ENCODE results near the gene CLASP2. TPM values are rescaled to one million over a fixed set of nuclear protein-coding genes. Genes with fewer than 3 reads are reported as not detected.

Gene CLASP2
- total RNA-seq, 1 donor from 2014 or later = 52.8 TPM

DNA sequence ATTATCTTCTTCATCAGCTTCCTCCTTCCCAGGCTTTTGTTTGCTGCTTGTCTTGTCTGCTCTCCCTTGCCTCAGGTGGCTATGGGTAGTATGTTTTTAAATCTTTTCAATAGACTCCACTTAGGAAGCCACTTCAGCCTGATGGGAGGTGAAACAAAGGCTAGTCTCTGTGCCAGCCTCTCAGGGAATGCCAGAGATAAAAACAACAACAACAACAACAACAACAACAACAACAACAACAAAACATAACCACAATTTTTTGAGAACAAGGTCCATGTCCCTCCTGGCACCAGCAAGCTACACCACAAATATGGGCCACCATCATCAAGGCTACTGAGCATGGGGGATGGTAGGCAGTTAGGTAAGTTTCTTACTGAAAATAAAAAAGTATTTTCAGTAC lies 213.0 kb downstream of the CLASP2 start:
- Mint-ChIP-seq H3K27ac (ENCODE audit: unreplicated experiment) (no peak overlapping the region), H3K27me3 (ENCODE audit: low read depth) (no peaks in the 10 kb centered on the region), H3K36me3 (ENCODE audit: low read depth) (peaks cover 22% of the 10 kb centered on the region), H3K9me3 (ENCODE audit: low read depth) (peaks cover 7% of the 10 kb centered on the region), H3K4me3 (ENCODE audit: unreplicated experiment) (no peak overlapping the region), H3K4me1 (ENCODE audit: low read depth) (no peaks in the 10 kb centered on the region)
- no peak for DNase-seq (ENCODE audit: low spot score)
- no peak for TF ChIP-seq CTCF (IDR thresholded peaks at IDR 0.05)

DNA sequence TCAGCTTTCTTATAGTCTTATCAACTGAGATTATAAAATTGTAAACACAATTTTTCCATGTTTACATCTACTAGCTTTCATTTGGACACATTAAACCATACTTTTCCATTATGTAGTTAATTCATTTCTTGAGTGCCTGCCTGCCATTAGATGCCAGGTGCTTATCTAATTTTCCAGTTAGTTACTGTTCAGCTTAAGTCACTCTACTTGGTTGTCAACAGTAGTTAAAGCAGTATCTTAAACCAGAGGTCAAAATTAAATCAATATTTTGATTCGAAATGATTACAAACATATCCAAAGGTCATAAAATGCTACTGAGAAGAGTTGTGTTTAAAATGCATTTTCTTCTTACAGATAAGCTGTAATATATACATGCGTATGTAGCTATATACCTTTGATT lies 221.6 kb downstream of the CLASP2 start:
- no peak for TF ChIP-seq CTCF (IDR thresholded peaks at IDR 0.05)
- no peaks in the 10 kb centered on the region for H3K4me1 Mint-ChIP-seq (ENCODE audit: low read depth)
- H3K9me3 Mint-ChIP-seq (ENCODE audit: low read depth) = no peaks in the 10 kb centered on the region
- no peak for DNase-seq (ENCODE audit: low spot score)
- no peaks in the 10 kb centered on the region for H3K27me3 Mint-ChIP-seq (ENCODE audit: low read depth)
- H3K4me3 Mint-ChIP-seq (ENCODE audit: unreplicated experiment) = no peak overlapping the region
- H3K27ac Mint-ChIP-seq (ENCODE audit: unreplicated experiment) = no peak overlapping the region
- H3K36me3 Mint-ChIP-seq (ENCODE audit: low read depth) = peaks cover 6% of the 10 kb centered on the region

GRCh38 chr3:33491721-33492120 lies 226.3 kb downstream of the CLASP2 start:
- TF ChIP-seq CTCF (IDR thresholded peaks at IDR 0.05) = no peak

DNA sequence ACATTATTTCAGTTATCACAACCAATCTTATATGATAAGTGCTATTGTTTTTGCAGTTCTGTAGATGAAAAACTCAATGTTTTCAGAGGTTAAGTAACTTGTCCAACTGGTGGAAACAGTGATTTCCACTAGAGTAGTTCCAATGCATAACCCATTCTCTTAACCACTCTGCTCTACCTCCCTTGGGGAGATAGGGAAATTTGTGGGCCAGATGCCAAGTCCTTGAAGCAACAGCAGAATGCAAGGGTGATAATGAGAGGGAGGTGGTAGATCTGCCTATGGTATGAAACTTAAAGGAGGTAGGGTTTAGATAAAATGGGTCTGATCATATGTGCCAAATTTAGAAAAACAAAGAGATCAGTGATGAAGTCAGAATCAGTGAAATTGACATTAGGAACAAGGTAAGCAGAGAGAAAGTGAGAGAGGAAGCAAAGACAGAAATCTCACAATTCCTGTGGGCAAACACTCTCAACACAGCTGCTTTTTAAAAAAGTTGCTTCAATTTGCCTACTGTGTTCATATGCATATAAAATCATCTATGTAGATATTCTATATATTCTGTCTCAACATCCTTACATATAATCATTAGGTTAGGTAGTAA lies 227.3 kb downstream of the CLASP2 start:
- no peaks in the 10 kb centered on the region for H3K27me3 Mint-ChIP-seq (ENCODE audit: low read depth)
- peaks cover 6% of the 10 kb centered on the region for H3K4me1 Mint-ChIP-seq (ENCODE audit: low read depth)
- no peaks in the 10 kb centered on the region for H3K36me3 Mint-ChIP-seq (ENCODE audit: low read depth)
- TF ChIP-seq CTCF (IDR thresholded peaks at IDR 0.05) = no peak
- DNase-seq (ENCODE audit: low spot score) = no peak
- H3K9me3 Mint-ChIP-seq (ENCODE audit: low read depth) = no peaks in the 10 kb centered on the region
- H3K27ac Mint-ChIP-seq (ENCODE audit: unreplicated experiment) = no peak overlapping the region
- H3K4me3 Mint-ChIP-seq (ENCODE audit: unreplicated experiment) = no peak overlapping the region

More at GRCh38 chr3:33491721-33492120, 226.3 kb downstream of the CLASP2 start:
- Mint-ChIP-seq H3K4me1 (ENCODE audit: low read depth) (peaks cover 6% of the 10 kb centered on the region), H3K9me3 (ENCODE audit: low read depth) (no peaks in the 10 kb centered on the region), H3K27ac (ENCODE audit: unreplicated experiment) (no peak overlapping the region), H3K27me3 (ENCODE audit: low read depth) (no peaks in the 10 kb centered on the region), H3K36me3 (ENCODE audit: low read depth) (no peaks in the 10 kb centered on the region), H3K4me3 (ENCODE audit: unreplicated experiment) (no peak overlapping the region)
- no peak for DNase-seq (ENCODE audit: low spot score)

DNA sequence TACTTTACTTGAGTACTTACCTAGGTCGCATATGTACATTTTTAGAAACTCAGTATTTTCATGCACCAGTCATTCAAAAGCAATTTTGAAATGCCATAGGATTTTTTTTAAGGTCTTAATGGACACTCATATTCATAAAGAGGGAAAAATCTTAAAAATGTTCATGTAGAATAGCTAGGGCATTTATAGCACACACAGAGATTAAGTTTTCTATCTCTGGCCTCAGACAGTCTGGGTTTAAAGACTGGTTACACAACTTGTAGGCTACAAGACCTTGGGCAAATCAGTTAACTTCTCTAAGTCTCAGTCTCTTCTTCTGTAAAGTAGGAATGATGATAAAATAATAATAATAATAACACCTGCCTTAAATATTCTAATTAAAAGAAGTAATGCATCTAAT lies 229.4 kb downstream of the CLASP2 start:
- no peaks in the 10 kb centered on the region for H3K36me3 Mint-ChIP-seq (ENCODE audit: low read depth)
- no peaks in the 10 kb centered on the region for H3K9me3 Mint-ChIP-seq (ENCODE audit: low read depth)
- no peak for TF ChIP-seq CTCF (IDR thresholded peaks at IDR 0.05)
- no peak overlapping the region for H3K27ac Mint-ChIP-seq (ENCODE audit: unreplicated experiment)
- no peak for DNase-seq (ENCODE audit: low spot score)
- peaks cover 6% of the 10 kb centered on the region for H3K4me1 Mint-ChIP-seq (ENCODE audit: low read depth)
- H3K27me3 Mint-ChIP-seq (ENCODE audit: low read depth) = no peaks in the 10 kb centered on the region
- no peak overlapping the region for H3K4me3 Mint-ChIP-seq (ENCODE audit: unreplicated experiment)
